ENCODE measurements around the gene KANK2.

DNA sequence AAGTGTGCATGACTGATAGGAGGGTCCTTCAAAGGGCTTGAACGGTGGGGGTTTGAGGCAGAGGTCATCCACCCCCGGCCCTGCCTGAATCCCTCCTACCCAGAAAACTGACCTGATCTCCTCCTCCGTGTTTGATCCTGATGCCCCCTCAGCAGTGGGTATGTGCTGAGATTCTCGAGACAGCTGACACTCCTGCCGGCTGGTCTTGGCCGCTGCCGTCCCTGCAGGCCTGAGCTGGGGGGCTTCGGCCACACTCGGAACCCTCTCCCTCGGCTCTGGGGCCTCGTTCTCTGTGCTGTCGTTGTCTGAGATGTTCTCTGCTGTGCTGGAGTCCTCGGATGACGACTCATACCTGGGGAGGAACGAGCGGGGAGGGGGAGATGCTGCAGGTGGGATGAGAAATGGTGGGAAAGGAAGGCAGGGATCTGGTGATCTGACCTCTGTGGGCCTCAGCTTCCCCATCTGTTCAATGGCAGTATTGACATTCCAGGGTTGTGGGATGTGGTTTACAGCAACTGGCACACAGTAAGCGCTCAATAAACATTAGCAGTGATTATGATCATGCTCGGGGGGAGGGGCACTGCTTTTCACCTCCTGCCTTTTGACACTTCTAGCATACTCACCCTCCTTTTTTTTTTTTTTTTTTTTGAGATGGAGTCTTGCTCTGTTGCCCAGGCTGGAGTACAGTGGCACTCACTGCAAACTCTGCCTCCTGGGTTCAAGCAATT is 20.7 kb downstream of the KANK2 start:
- TF ChIP-seq EZH2 (IDR thresholded peaks at IDR 0.05; ENCODE audit: insufficient read depth, poor library complexity, severe bottlenecking): no peak
- TF ChIP-seq EZH2phosphoT487 (IDR thresholded peaks at IDR 0.05; ENCODE audit: insufficient read depth, low read depth): no peak
